NCI-H510A treated with DMSO at 0.1 percent for 48 hours (cell line): Measurements from ENCODE around the gene ARHGEF2.
"Not testable (repeated sequence)": the region's sequence is repeated elsewhere in the genome, so short reads cannot be mapped to it uniquely, and the experiment has no call there.

ENCODE experiments used
- DNase-seq: peaks from one replicate; lab custom pipeline; 2025; lab: John Stamatoyannopoulos, UW

The ARHGEF2 gene

GRCh38 chr1:155942578-155943141 is 35.7 kb downstream of the ARHGEF2 start:
- no peak for DNase-seq

- DNase-seq = no peak
Measured at GRCh38 chr1:155941845-155942531, 36.4 kb downstream of the ARHGEF2 start.

- DNase-seq = peak; percentile 20
Measured at GRCh38 chr1:155940993-155941844, 37.1 kb downstream of the ARHGEF2 start, which contains the start of gene RXFP4. Gene RXFP4 (plus strand): TSS chr1:155941638. CDS start chr1:155941710, 72 bp downstream.

- peak; percentile 34 for DNase-seq
Measured at GRCh38 chr1:155940482-155940992, 37.8 kb downstream of the ARHGEF2 start.

- peak; percentile 65 for DNase-seq
Measured at GRCh38 chr1:155938220-155938627, 40.1 kb downstream of the ARHGEF2 start.

- peak; percentile 63 for DNase-seq
Measured at GRCh38 chr1:155934936-155935590, 43.3 kb downstream of the ARHGEF2 start.

GRCh38 chr1:155934097-155934935 is 44.0 kb downstream of the ARHGEF2 start, which contains the start of gene KHDC4:
Gene KHDC4 (minus strand): TSS chr1:155934413. CDS start chr1:155934373, 40 bp downstream.
- DNase-seq = peak; percentile 98

GRCh38 chr1:155933591-155934096 is 44.7 kb downstream of the ARHGEF2 start:
- DNase-seq = no peak

GRCh38 chr1:155932487-155932886 is 45.9 kb downstream of the ARHGEF2 start:
- DNase-seq = no peak

GRCh38 chr1:155932081-155932480 is 46.3 kb downstream of the ARHGEF2 start:
- DNase-seq = no peak

GRCh38 chr1:155931332-155932038 is 46.9 kb downstream of the ARHGEF2 start:
- no peak for DNase-seq

GRCh38 chr1:155930725-155931124 is 47.6 kb downstream of the ARHGEF2 start:
- not testable (repeated sequence) for DNase-seq

GRCh38 chr1:155929057-155929456 is 49.3 kb downstream of the ARHGEF2 start:
- no peak for DNase-seq

GRCh38 chr1:155925506-155925905 is 52.8 kb downstream of the ARHGEF2 start:
- no peak for DNase-seq

- DNase-seq = no peak
Measured at GRCh38 chr1:155920717-155921116, 57.6 kb downstream of the ARHGEF2 start.

- no peak for DNase-seq
Measured at GRCh38 chr1:155919801-155920200, 58.5 kb downstream of the ARHGEF2 start.

GRCh38 chr1:155918660-155919059 is 59.7 kb downstream of the ARHGEF2 start:
- DNase-seq = no peak

GRCh38 chr1:155913969-155914757 is 64.2 kb downstream of the ARHGEF2 start:
- no peak for DNase-seq

- no peak for DNase-seq
Measured at GRCh38 chr1:155912056-155912536, 66.3 kb downstream of the ARHGEF2 start.
